GM19395 (cell line): ENCODE measurements around the gene SLIT1.

Source experiments
- ATAC-seq: cut with Tn5 transposase; IDR thresholded peaks from one replicate; pipeline ENCODE4 v1.9.1; 2021; ENCODE audit warnings: mild to moderate bottlenecking, moderate library complexity; ENCODE audit not compliant: unreplicated experiment

Gene SLIT1

DNA sequence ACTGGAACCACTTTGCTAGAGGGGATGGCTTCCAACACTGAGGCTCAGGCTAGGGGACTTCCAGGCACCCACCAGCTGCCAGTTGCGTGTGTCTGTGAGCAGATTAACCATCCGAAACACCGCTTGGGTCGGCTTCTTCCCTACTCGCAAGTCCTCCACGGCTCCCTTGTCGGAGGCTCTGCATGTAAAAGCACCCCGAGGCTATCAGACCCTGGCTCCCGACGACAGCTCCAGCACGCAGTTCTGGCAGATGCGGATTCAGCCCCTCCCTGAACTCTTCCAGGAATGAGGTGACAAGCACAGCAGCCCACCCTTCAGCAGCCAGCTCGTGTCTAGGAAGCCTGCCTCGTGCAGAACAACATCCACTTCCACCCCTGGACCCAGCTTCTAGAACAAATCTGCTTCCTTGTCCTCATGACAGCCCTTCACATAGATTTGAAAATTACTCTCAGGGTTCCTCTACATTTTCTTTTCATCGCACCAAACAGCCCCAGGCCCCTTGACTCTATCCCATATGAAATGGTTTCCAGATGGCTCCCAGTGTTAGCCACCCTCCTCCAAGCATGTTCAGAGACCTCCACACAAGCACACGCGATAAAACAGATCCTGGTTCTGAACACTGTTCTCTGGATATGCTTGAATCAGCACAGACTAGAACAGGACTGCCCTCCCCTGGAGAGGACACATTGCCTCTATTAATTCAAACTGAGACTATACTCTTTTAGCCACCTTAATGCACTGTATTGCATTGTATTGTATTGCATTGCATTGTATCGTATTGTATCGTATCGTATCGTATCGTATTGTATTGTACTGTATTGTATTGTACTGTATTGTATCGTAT, 44.6 kb downstream of the SLIT1 start:
- no peak for ATAC-seq

DNA sequence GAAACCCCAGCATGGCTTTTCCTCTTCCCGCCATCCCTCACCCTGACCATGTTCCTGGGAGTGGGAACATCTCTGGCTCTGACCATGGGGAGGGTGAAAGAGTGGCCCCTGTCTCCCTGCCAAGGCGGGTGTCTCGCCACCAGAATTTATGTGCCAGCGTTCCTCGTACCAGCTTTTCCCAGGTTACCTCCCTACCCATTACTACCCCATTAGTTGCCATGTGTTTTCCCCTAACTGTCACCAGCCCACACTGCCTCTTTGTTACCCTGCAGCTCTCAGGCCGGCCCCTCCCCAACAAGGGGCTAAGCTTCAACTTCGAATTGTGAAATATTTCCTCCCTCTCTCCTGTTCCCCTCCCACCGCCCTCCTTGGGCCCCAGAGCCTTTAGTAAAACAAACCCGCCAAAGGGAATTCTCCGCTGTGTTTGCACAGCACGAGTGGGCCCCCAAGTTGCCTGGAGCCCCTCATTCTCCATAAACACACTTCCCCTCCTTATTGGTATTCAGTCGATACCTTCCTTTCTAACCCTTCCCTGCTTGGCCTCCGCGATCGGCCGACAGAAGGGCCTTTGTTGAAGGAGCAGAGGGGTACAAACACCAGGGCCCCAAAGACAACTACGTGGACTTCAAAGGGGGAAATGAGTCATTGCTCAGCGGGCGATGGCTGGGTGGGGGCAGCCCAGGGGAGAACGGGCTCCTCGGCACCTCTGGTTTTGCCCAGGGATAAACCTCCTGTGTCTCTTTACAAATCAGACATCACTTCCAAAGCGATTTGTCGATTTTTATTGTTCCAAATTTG, 45.5 kb downstream of the SLIT1 start:
- no peak for ATAC-seq

DNA sequence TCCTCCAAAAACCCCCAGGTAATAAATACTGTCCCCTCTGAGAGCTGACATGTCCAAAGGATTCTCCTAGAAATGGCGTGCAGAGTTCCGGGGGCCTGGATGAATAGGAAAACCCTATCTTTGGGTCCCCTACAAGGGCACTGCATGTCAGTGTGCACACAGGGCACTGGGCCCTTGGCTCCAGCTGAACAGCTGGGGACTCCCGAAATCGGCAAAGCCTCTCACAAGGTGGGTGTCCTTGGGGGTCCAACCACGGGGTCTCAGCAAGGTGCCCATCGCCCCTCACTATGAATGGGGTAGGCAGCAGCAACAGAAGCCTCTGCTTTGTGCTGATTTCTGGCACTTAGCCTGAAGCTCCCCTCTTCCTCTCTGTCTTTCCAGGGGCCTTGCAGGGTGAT, 46.1 kb downstream of the SLIT1 start:
- no peak for ATAC-seq

DNA sequence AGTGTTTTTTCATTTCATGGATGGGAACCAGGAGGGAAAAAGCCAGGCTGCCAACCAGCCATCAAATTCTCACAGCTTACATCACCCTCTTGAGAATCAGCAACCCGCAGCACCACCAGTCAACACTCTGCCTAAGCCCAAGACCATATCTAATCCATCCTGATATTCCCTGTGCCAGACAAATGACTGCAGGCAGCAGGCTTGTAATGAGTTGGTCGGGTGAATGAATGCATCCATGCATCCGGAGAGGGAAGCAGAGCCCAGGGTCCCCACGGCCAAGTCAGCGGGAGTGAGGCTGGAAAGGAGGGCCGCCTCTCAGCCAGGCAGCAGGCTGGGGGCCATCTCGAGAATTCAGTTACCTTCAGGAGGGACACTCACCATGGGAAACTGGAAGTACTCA, 46.9 kb downstream of the SLIT1 start:
- ATAC-seq: no peak

GRCh38 chr10:97138174-97138573, 47.6 kb downstream of the SLIT1 start:
- no peak for ATAC-seq

- no peak for ATAC-seq
Measured at GRCh38 chr10:97136756-97137155, 49.0 kb downstream of the SLIT1 start.

GRCh38 chr10:97135464-97135863, 50.3 kb downstream of the SLIT1 start:
- no peak for ATAC-seq

- no peak for ATAC-seq
Measured at GRCh38 chr10:97134983-97135382, 50.8 kb downstream of the SLIT1 start.

DNA sequence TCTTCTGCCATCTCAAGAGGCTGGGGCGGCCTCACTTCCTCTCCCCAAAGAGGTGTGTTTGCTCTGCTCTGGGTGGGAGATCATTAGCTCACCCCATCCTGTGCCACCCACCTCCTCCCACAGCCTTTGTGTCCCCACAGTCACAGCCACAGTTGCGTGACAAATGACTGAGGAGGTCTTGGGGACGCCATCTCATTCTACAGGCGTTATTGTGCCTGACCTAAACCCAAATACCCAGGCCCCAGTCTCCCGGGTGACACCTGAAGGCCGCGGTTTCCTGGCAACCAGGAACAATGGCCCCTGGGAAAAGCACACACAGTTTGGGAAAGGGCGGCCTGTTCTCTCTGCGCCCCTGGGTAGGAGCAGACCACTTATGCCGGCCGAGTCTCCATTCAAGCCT, 51.6 kb downstream of the SLIT1 start:
- ATAC-seq: no peak

- ATAC-seq: no peak
Measured at GRCh38 chr10:97132273-97132672, 53.5 kb downstream of the SLIT1 start.

- no peak for ATAC-seq
Measured at GRCh38 chr10:97131666-97132065, 54.1 kb downstream of the SLIT1 start.

GRCh38 chr10:97131181-97131628, 54.6 kb downstream of the SLIT1 start:
- no peak for ATAC-seq

DNA sequence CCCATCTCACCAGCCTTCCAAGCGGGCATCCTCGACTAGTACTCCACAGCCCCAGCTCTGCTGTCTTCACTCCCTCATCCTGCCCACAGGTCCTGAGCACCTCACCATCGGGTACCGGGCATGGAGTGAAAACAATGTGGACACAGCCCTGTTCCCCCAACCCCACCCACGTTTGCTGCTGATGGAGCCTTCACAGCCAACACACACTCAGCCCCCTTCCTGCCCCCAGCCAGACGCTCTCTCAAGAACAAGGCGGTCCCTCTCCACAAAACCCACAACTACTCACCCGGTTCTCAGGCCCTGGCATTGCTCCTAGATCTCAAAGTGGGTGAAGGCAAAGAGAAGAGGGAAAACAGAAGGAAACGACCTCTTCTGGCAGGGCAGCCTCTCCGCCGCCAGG, 56.1 kb downstream of the SLIT1 start:
- no peak for ATAC-seq

DNA sequence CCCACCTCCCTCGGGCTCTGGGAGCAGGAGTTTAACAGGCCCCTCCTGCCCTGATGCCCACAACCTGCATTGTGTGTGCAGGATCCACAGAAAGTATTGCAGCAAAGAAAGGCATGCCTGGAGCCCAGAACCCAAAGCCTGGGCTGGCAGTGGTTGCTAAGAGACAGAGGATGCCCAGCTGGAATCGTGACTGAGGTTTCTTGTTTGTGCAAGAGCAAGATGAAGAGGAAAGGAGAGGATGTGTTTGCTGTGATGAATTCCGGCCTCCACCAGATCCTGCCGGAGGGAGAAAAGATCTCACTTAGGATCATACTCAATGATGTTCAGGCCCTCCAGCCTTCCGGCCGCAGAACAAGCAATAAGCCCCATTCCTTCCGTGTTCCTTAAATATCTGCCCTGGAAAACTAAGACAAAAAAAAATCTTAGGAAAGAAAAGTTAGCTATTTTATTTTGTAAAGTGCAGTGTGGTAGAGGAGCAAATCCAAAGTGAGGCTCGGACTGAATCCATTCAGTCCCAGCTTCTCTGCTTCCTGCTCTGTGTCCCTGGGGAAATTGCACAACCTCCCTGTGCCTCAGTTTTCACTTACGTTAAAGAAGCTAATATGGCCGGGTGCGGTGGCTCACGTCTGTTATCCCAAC, 57.1 kb downstream of the SLIT1 start:
- ATAC-seq: no peak

DNA sequence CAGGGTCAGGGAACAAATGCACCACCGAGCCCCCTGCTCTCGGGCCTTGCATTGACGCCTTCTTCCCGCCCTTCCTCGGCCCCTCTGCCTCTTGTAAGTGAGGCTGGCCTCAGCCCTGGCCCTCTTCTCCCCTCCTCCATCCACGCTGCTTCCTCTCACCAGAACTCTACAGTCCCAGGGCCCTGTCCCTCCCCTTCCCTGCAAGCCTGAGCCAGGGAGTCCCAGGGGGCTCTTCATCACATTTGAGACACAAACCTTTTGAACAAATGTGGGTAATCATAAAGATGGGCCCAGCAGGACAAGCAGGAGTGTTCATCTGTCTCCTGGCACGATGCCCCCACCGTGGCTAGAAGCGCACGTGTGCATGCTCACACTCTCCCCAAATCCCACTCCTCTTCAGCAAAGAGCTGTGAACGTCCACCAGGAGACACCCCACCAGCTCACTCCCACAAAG, 57.7 kb downstream of the SLIT1 start:
- ATAC-seq: no peak

- ATAC-seq: no peak
Measured at GRCh38 chr10:97127509-97127908, 58.2 kb downstream of the SLIT1 start.

DNA sequence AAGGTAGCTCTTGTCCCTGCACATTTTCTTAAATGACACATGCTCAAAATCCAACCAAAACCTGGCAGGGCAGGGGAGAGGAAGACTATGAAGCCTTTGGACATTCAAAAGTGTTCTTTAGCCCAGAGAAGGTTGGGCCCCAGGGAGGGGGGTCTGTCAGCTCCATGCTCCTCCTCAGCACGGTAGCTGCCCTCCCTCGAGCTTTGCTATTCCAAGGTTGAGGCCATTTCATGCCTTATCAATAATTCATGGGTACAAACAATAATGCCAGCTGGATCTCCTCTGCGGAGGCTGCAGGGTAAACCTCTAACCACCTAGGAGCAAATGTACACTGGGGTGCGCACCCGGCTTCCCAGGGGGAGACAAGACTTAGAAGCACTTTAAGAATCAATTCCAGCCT, 61.5 kb downstream of the SLIT1 start:
- no peak for ATAC-seq

- ATAC-seq: no peak
Measured at GRCh38 chr10:97123765-97124164, 62.0 kb downstream of the SLIT1 start.

DNA sequence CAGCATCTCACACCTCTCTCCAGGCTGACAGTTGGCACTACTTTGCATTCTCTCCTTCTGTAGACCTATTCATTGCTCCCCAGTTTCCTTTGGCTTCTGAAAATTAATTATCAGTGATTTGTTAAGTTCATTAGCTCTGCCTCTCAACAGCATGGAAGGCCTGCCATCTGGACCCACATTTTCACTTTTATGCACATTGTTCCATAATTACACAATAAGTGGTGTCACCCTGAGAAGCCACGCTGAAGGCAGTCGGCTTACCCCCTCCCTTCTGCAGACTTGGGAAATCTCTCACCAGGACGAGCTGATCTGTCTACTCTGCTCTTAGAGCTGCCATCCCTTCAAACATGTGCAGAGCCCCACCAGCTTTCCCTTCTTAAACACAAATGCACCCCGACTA, 64.7 kb downstream of the SLIT1 start:
- ATAC-seq: no peak

DNA sequence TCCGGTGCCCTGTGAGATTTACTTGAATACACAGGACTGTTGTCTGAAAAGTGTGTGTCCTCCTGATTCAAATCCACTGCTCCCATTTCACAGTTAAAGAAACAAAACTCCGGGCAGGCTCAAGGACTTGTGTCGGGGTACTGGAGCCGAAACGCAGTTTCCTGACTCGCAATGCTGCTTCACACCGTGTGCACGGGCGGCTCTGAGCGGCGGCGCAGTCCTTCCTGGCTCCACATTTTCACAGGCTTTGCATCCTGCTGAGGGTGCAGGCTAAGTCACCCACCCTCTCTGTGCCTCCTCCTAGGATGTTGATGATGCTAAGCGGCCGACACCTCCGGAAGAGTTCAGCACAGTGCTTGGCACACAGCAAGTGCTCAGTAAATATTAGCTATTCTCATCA, 65.4 kb downstream of the SLIT1 start:
- no peak for ATAC-seq

DNA sequence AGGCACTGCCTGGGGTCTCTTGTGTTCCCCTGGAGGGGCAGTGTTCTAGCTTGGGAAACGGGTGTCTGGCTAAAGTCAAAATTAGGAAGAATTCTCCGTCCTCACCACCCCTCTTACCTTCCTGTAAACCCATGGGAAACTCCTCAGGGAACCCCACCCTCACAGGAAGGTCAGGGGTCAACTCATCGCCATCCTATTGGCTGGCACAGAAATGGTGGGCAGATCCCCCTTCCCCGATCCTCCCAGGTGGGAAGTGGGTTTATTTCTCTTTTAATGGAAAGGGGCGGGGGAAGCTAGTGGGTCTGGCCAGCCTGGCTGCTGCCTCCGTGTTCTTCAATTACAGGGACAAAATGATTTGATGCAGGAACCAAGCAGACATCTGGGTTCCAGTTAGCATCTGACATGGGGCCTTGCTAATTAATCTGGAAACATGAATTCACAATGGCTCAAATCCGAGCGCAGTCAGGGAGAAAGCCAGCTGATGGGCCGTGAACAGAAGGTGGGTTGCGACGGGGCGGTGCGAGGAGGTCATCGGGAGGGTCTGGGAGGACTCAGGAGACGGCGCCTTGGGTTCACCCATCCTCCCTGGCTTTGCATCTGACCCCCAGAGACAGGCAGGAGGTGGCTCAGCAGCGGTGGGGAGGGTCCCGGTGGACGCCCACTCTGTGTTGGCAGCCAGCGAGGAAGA, 66.6 kb downstream of the SLIT1 start:
- ATAC-seq: no peak
